Activated T-cell treated with anti-CD3 and anti-CD28 coated beads, Interleukin-2, amount 50 U/mL, for 72 hours (primary cell): Measurements from ENCODE around the gene RNLS. TPM values are rescaled to one million over a fixed set of nuclear protein-coding genes. Genes with fewer than 3 reads are reported as not detected.
A peak's percentile ranks its signal among the peaks of the same experiment; 100 is the strongest.

Experiments
- ATAC-seq, 2 donors: fragments of 150-1000 bp; cut with Tn5 transposase; replicated peaks in 1 of 2; 2 replicates each; pipeline ENCODE4 v1.10.0; 2021; ENCODE audit warnings: moderate library complexity in 2 of 2, mild to moderate bottlenecking in 1 of 2
- DNase-seq, 2 donors: peaks; one replicate each; pipeline ENCODE4 v3.0.0; 2021 to 2022; ENCODE audit warnings: mixed read lengths in 1 of 2
- H3K27ac Mint-ChIP-seq: one replicate; pipeline ENCODE4 v1.8.0; 2022; ENCODE audit warnings: mild to moderate bottlenecking, moderate library complexity, mixed read lengths
- H3K27me3 Mint-ChIP-seq: one replicate; pipeline ENCODE4 v1.8.0; 2022; ENCODE audit warnings: low read depth, mixed read lengths
- H3K36me3 Mint-ChIP-seq, 2 donors: one replicate each; pipeline ENCODE4 v1.8.0; 2022; ENCODE audit warnings: mixed read lengths in 2 of 2, mild to moderate bottlenecking in 1 of 2; ENCODE audit not compliant: insufficient read depth in 2 of 2
- H3K4me1 Mint-ChIP-seq: one replicate; pipeline ENCODE4 v1.8.0; 2022; ENCODE audit warnings: low read depth, mixed read lengths
- H3K4me3 Mint-ChIP-seq, 2 donors: one replicate each; pipeline ENCODE4 v1.8.0; 2022; ENCODE audit warnings: mild to moderate bottlenecking in 2 of 2, mixed read lengths in 2 of 2, moderate library complexity in 2 of 2
- H3K9me3 Mint-ChIP-seq, 2 donors: one replicate each; pipeline ENCODE4 v1.8.0; 2022; ENCODE audit warnings: mixed read lengths in 2 of 2
- total RNA-seq, 2 donors: library from RNA; stranded (reverse); gene quantifications; one replicate each; pipeline ENCODE4 v1.2.3, GENCODE V29; 2022

Gene RNLS
- total RNA-seq, 2 donors from 2014 or later: 2.6 to 6.2 TPM

GRCh38 chr10:88542522-88542921, 40.6 kb downstream of the RNLS start:
- no peaks in the 10 kb centered on the region for H3K36me3 Mint-ChIP-seq
- H3K4me3 Mint-ChIP-seq: no peak overlapping the region
- no peak for DNase-seq
- no peaks in the 10 kb centered on the region for H3K9me3 Mint-ChIP-seq
- H3K27ac Mint-ChIP-seq: no peak overlapping the region
- no peak for ATAC-seq
- no peaks in the 10 kb centered on the region for H3K27me3 Mint-ChIP-seq
- peaks cover 6% of the 10 kb centered on the region for H3K4me1 Mint-ChIP-seq

DNA sequence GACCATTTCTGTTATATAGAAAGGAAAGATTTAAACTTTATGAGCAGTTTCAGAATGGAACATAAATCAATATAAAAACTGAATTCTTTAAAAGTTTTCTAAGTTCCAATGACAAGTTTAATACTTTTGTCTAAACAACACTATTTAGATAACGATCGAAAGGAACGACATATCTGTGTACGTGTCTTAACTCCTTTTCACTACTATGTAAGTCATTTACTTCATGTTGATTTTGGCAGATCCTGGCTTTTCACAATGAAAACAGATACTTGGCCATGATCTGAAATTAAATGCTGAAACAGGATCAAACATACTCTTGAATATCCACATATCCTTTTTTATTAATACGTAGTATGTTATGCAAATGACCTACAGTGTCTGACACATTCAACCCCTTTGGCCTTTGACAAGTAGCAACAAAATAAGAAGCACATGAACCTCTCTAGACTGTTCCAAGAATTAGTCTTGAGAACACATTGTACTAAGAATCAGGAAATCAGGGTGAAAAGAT, 41.9 kb downstream of the RNLS start:
- no peak overlapping the region for H3K27ac Mint-ChIP-seq
- no peaks in the 10 kb centered on the region for H3K27me3 Mint-ChIP-seq
- H3K4me3 Mint-ChIP-seq: no peak overlapping the region
- no peaks in the 10 kb centered on the region for H3K9me3 Mint-ChIP-seq
- DNase-seq: no peak
- peaks cover 6% of the 10 kb centered on the region for H3K4me1 Mint-ChIP-seq
- H3K36me3 Mint-ChIP-seq: no peaks in the 10 kb centered on the region
- ATAC-seq: no peak

- DNase-seq (no peak), ATAC-seq (no peak)
- Mint-ChIP-seq H3K4me3 (no peak overlapping the region), H3K4me1 (peaks cover 7% of the 10 kb centered on the region), H3K36me3 (no peaks in the 10 kb centered on the region), H3K27me3 (no peaks in the 10 kb centered on the region), H3K9me3 (no peaks in the 10 kb centered on the region), H3K27ac (no peak overlapping the region)
Observed at GRCh38 chr10:88540351-88540750, 42.8 kb downstream of the RNLS start.

GRCh38 chr10:88538048-88538447, 45.1 kb downstream of the RNLS start:
- peaks cover 6% of the 10 kb centered on the region for H3K4me1 Mint-ChIP-seq
- no peak overlapping the region for H3K27ac Mint-ChIP-seq
- H3K4me3 Mint-ChIP-seq: no peak overlapping the region
- DNase-seq (no peak), ATAC-seq (no peak)
- no peaks in the 10 kb centered on the region for H3K36me3 Mint-ChIP-seq
- no peaks in the 10 kb centered on the region for H3K9me3 Mint-ChIP-seq
- no peaks in the 10 kb centered on the region for H3K27me3 Mint-ChIP-seq

GRCh38 chr10:88537322-88537721, 45.8 kb downstream of the RNLS start:
- Mint-ChIP-seq H3K4me3 (no peak overlapping the region), H3K9me3 (no peaks in the 10 kb centered on the region), H3K27ac (no peak overlapping the region), H3K27me3 (no peaks in the 10 kb centered on the region), H3K36me3 (no peaks in the 10 kb centered on the region), H3K4me1 (peaks cover 6% of the 10 kb centered on the region)
- ATAC-seq (no peak), DNase-seq (no peak)

- H3K27ac Mint-ChIP-seq: no peak overlapping the region
- H3K36me3 Mint-ChIP-seq: no peaks in the 10 kb centered on the region
- H3K4me3 Mint-ChIP-seq: no peak overlapping the region
- no peaks in the 10 kb centered on the region for H3K27me3 Mint-ChIP-seq
- H3K4me1 Mint-ChIP-seq: peaks cover 6% of the 10 kb centered on the region
- ATAC-seq (no peak), DNase-seq (no peak)
- H3K9me3 Mint-ChIP-seq: no peaks in the 10 kb centered on the region
Observed at GRCh38 chr10:88536437-88536836, 46.7 kb downstream of the RNLS start.

- DNase-seq (no peak), ATAC-seq (no peak)
- Mint-ChIP-seq H3K27me3 (no peaks in the 10 kb centered on the region), H3K9me3 (no peaks in the 10 kb centered on the region), H3K4me3 (no peak overlapping the region), H3K27ac (no peak overlapping the region), H3K4me1 (peaks cover 6% of the 10 kb centered on the region), H3K36me3 (no peaks in the 10 kb centered on the region)
Observed at GRCh38 chr10:88534072-88534665, 48.9 kb downstream of the RNLS start.

- no peak overlapping the region for H3K4me3 Mint-ChIP-seq
- no peaks in the 10 kb centered on the region for H3K27me3 Mint-ChIP-seq
- DNase-seq: no peak
- peaks cover 15% of the 10 kb centered on the region for H3K4me1 Mint-ChIP-seq
- no peak overlapping the region for H3K27ac Mint-ChIP-seq
- no peaks in the 10 kb centered on the region for H3K36me3 Mint-ChIP-seq
- no peak for ATAC-seq
- no peaks in the 10 kb centered on the region for H3K9me3 Mint-ChIP-seq
Observed at GRCh38 chr10:88531392-88532052, 51.6 kb downstream of the RNLS start.

- DNase-seq (no peak), ATAC-seq (no peak)
- no peaks in the 10 kb centered on the region for H3K9me3 Mint-ChIP-seq
- H3K4me3 Mint-ChIP-seq: no peak overlapping the region
- no peak overlapping the region for H3K27ac Mint-ChIP-seq
- H3K4me1 Mint-ChIP-seq: peaks cover 15% of the 10 kb centered on the region
- no peaks in the 10 kb centered on the region for H3K36me3 Mint-ChIP-seq
- no peaks in the 10 kb centered on the region for H3K27me3 Mint-ChIP-seq
Observed at GRCh38 chr10:88530629-88531391, 52.3 kb downstream of the RNLS start.

GRCh38 chr10:88530093-88530492, 53.0 kb downstream of the RNLS start:
- H3K9me3 Mint-ChIP-seq: no peaks in the 10 kb centered on the region
- H3K4me1 Mint-ChIP-seq: peaks cover 12% of the 10 kb centered on the region
- H3K36me3 Mint-ChIP-seq: no peaks in the 10 kb centered on the region
- no peak overlapping the region for H3K27ac Mint-ChIP-seq
- no peaks in the 10 kb centered on the region for H3K27me3 Mint-ChIP-seq
- DNase-seq (no peak), ATAC-seq (no peak)
- H3K4me3 Mint-ChIP-seq: no peak overlapping the region

DNA sequence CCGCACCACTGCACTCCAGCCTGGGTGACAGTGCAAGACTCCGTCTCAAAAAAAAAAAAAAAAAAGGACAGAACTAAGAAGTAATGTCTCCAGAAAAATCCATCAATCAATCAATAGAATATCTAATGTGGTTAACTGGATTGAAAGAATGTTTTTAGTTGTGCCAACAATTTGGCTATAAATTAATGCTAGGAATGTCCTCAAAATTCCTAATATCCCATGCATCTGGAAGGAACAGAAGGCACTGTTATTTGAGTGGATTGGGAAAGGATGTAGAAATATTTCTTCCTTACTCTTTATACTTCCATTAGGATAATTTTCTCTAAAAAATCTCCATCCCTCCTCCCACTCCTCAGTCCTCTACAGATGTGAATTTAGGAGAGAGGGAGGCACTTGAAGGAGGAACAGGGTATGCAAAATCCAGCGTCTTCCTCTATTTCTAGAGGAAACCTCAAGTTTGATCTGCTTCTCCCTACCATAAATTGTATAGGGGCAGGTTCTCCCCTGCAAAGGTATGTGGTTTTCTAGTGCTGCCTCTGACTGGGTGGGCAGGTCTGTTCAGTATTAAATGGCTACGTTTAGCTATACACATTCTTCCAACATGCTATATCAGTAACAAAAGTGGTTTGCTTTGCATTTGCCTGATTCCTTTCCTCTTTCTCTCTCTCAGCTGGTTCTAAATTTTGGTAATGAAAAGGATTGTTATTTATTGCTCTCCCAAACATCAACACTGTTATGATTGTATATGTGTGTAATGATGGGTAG, 54.1 kb downstream of the RNLS start:
- H3K27ac Mint-ChIP-seq: no peak overlapping the region
- no peak overlapping the region for H3K4me3 Mint-ChIP-seq
- H3K9me3 Mint-ChIP-seq: no peaks in the 10 kb centered on the region
- ATAC-seq (no peak), DNase-seq (no peak)
- H3K27me3 Mint-ChIP-seq: no peaks in the 10 kb centered on the region
- H3K36me3 Mint-ChIP-seq: no peaks in the 10 kb centered on the region
- H3K4me1 Mint-ChIP-seq: peaks cover 9% of the 10 kb centered on the region

- no peaks in the 10 kb centered on the region for H3K27me3 Mint-ChIP-seq
- no peak for ATAC-seq
- H3K36me3 Mint-ChIP-seq: no peaks in the 10 kb centered on the region
Observed at GRCh38 chr10:88528201-88528600, 54.9 kb downstream of the RNLS start.

GRCh38 chr10:88527245-88527644, 55.9 kb downstream of the RNLS start:
- Mint-ChIP-seq H3K27ac (no peak overlapping the region), H3K4me3 (no peak overlapping the region), H3K4me1 (peaks cover 9% of the 10 kb centered on the region), H3K9me3 (no peaks in the 10 kb centered on the region), H3K36me3 (no peaks in the 10 kb centered on the region), H3K27me3 (no peaks in the 10 kb centered on the region)
- ATAC-seq (no peak), DNase-seq (no peak)

More at GRCh38 chr10:88528201-88528600, 54.9 kb downstream of the RNLS start:
- H3K27ac Mint-ChIP-seq: peak overlapping the region; percentile 27
- peaks cover 9% of the 10 kb centered on the region for H3K4me1 Mint-ChIP-seq
- no peak overlapping the region for H3K4me3 Mint-ChIP-seq
- no peak for DNase-seq
- H3K9me3 Mint-ChIP-seq: no peaks in the 10 kb centered on the region
